Mucosa of descending colon (tissue), 3 donors: Measurements from ENCODE around the gene TTC1. TPM values are rescaled to one million over a fixed set of nuclear protein-coding genes. Genes with fewer than 3 reads are reported as not detected.
"Not testable (repeated sequence)": the region's sequence is repeated elsewhere in the genome, so short reads cannot be mapped to it uniquely, and the experiment has no call there.

Experiments
- ATAC-seq: fragments of 200-7000 bp; cut with Tn5 transposase; one replicate; pipeline ENCODE4 v1.9.1; 2020; ENCODE audit warnings: mild to moderate bottlenecking, moderate library complexity
- DNase-seq, 3 donors: peaks; one replicate each; pipeline ENCODE4 v3.0.0-alpha.2; 2020
- H3K36me3 ChIP-seq: fragments of 200-600 bp; one replicate; pipeline ENCODE4 v1.8.0; 2021; ENCODE audit warnings: low read depth, mild to moderate bottlenecking
- H3K4me1 ChIP-seq: fragments of 200-600 bp; one replicate; pipeline ENCODE4 v1.8.0; 2021; ENCODE audit warnings: low read depth, mild to moderate bottlenecking
- H3K4me3 ChIP-seq: fragments of 200-600 bp; one replicate; pipeline ENCODE4 v1.8.0; 2021; ENCODE audit warnings: mild to moderate bottlenecking
- H3K9me3 ChIP-seq: fragments of 200-600 bp; one replicate; pipeline ENCODE4 v1.8.0; 2021; ENCODE audit warnings: mild to moderate bottlenecking
- intact Hi-C, 2 donors: fragments of 100-400 bp; cut with DNase I in 1 of 2; cut with micrococcal nuclease in 1 of 2; formaldehyde crosslinking; loops; one replicate each; pipeline versions ENCODE4 v1.11.0 to v1.11.1; 2022; cut with DNase I, micrococcal nuclease
- long read RNA-seq, 2 donors: library from polyadenylated mRNA; unstranded; transcript quantifications; one replicate each; pipeline ENCODE4 v2.0.0, GENCODE V29; 2019 to 2021
- total RNA-seq, 3 donors: library from RNA; stranded (reverse); fragmentation: NEBNext Ultra II Directional in 2 of 3; extraction: Animal tissue kit (Norgen Biotek cat#: 25700) in 2 of 3; gene quantifications; one replicate each; pipeline versions ENCODE4 v1.2.1 to v1.2.4, GENCODE V29; 2021 to 2023
- TF ChIP-seq, protein P1 (sequence below): fragments of 200-600 bp; IDR thresholded peaks from one replicate; pipeline ENCODE4 v1.8.0; 2022; ENCODE audit warnings: antibody characterized with exemption, mild to moderate bottlenecking
- donor health status: DM: no; HTN: no; CAD: no; lungs with moderate emphysema.
- donor health status: DM: no; HTN: no; CAD: no.
- donor health status: DM: no; HTN: yes; CAD: no.

The TTC1 gene
- total RNA-seq = 10 to 100 TPM; 42.6 to 54.7 (median 46.6) TPM
- long read RNA-seq, donor 1, transcript TTC1-201 (8 exons, 1,467 nt) = major isoform, 29 of 38 reads
- long read RNA-seq, donor 1, partial matches to known transcripts = 3 of 38 reads
- long read RNA-seq, donor 1, other reads (novel, unspliced or antisense) = 4 of 38 reads
- long read RNA-seq, donor 2, transcript TTC1-201 (8 exons, 1,467 nt) = major isoform, 17 of 35 reads
- long read RNA-seq, donor 2, partial matches to known transcripts = 15 of 35 reads
- long read RNA-seq, donor 2, other reads (novel, unspliced or antisense) = 3 of 35 reads

DNA sequence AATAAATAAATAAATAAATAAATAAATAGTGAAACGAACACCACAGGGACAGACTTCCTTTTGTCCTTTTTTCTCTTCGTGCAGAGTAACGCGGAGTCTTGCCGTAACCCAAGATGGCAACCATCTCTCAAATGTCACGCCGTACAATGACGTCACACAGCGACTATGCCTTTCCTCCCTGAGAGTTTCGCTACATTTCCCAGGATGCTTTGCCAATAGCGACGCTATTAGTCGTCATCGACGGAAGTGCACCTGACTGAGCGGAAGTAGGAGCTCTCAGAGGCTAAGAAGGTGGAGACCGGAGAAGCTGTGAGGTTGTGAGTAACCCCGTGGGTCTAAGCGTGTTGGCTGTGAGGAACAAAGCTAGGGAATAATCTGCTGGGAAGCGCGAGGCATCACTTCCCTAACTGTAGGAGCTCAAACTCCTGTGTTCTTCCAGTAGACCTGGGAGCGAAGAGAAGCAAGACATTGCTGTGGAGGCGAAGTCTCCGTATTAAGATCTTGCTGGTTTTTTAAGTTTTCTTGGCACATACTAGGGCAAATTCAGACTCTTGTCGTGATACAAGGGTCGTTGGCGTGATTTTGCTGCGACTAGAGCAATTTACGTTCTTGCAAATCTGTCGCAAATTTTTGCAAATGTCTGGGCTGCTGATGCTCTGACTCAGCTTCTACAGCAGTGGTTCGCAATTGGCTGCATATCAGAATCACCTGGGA, at the start of gene TTC1:
TTC1 (plus strand) TSS at position 263 of the 714 bp plus-strand sequence. CDS start 1,390 bp downstream, outside the sequence.
- ATAC-seq (peak; percentile 98), DNase-seq (peak; percentile 86 to 99 (median 88))
- H3K9me3 ChIP-seq = no peaks in the 10 kb centered on the region
- peaks cover 26% of the 10 kb centered on the region for H3K4me1 ChIP-seq
- TF ChIP-seq, protein P1, sequence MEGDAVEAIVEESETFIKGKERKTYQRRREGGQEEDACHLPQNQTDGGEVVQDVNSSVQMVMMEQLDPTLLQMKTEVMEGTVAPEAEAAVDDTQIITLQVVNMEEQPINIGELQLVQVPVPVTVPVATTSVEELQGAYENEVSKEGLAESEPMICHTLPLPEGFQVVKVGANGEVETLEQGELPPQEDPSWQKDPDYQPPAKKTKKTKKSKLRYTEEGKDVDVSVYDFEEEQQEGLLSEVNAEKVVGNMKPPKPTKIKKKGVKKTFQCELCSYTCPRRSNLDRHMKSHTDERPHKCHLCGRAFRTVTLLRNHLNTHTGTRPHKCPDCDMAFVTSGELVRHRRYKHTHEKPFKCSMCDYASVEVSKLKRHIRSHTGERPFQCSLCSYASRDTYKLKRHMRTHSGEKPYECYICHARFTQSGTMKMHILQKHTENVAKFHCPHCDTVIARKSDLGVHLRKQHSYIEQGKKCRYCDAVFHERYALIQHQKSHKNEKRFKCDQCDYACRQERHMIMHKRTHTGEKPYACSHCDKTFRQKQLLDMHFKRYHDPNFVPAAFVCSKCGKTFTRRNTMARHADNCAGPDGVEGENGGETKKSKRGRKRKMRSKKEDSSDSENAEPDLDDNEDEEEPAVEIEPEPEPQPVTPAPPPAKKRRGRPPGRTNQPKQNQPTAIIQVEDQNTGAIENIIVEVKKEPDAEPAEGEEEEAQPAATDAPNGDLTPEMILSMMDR = no peak
- H3K4me3 ChIP-seq = peak within 1 kb of the TSS; percentile 52
- intact Hi-C loops = no loop called here
- no peaks in the 10 kb centered on the region for H3K36me3 ChIP-seq

DNA sequence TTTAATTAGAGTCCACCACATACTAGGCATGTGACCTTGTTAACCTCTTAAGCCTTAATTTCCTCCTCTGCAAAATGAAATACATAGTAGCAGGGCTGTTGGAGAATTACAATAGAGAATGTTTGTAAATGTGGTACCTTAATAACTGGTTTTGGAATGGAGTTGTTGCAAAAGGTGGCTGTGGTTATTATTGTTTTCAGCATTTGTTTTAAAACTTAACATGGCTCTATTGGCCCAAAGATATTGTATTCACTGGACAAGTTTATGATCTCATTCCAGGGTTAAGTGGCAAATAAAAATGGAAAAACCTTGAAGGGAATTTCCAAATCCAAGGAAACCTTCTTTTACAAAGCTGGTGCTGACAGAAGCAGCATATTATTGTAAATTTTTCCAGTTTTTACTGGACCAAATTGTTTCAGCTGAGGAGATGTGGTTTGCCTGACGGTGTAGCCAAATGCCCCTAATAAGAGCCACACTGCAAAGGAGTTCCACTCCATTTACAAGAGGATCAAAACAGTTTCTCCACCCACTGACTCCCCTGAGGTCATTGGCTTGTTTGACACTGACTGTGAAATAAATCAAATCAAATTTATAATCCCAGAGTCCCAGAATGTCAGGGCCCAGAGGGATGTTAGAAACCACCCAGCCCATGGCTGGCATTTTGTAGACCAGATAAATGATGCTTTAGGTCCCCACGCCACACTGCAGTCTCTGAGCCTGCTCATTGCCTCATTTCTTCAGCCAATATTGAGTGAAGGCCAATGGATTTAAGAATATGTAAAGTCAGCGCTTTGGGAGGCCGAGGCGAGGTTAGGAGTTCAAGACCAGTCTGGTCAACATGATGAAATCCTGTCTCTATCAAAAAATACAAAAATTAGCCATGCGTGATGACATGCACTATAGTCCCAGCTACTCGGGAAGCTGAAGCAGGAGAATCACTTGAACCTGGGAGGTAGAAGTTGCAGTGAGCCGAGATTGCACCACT, 47.5 kb upstream of the TTC1 start:
- H3K4me3 ChIP-seq = no peak overlapping the region
- no peaks in the 10 kb centered on the region for H3K36me3 ChIP-seq
- DNase-seq (no peak), ATAC-seq (no peak)
- H3K4me1 ChIP-seq = no peaks in the 10 kb centered on the region
- intact Hi-C loops = no loop called here
- no peaks in the 10 kb centered on the region for H3K9me3 ChIP-seq
- TF ChIP-seq, protein P1 = no peak

DNA sequence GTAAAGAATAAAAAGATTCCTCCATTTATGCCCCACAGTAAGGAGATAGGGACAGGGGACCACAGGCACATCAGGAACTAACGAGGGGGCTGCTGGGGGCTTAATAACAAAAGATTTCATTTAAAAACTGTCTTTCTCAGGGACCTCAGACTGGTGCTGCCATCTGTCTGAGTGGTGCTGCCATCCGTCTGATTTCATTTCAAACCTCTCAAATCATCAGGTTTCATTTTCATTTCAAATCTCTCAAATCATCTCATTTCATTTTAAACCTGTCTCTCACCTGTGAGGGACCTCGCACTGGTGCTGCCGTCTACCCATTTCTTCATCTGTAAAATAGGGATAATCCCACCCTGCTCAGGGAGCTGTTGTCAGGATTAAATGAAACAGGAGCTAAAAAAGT, 46.7 kb upstream of the TTC1 start:
- no peak overlapping the region for H3K4me3 ChIP-seq
- no peaks in the 10 kb centered on the region for H3K36me3 ChIP-seq
- H3K4me1 ChIP-seq = no peaks in the 10 kb centered on the region
- TF ChIP-seq, protein P1 = no peak
- intact Hi-C loops = no loop called here
- DNase-seq (no peak), ATAC-seq (no peak)
- H3K9me3 ChIP-seq = no peaks in the 10 kb centered on the region

GRCh38 chr5:159963935-159964334, 45.0 kb upstream of the TTC1 start:
- Histone ChIP-seq H3K36me3 (no peaks in the 10 kb centered on the region), H3K4me1 (no peaks in the 10 kb centered on the region), H3K9me3 (no peaks in the 10 kb centered on the region), H3K4me3 (no peak overlapping the region)
- ATAC-seq (no peak), DNase-seq (no peak)
- TF ChIP-seq, protein P1 = no peak
- intact Hi-C loops = no loop called here

GRCh38 chr5:159965031-159965837, 43.7 kb upstream of the TTC1 start:
- H3K9me3 ChIP-seq = no peaks in the 10 kb centered on the region
- TF ChIP-seq, protein P1 = peak; percentile 56
- peak; percentile 56 to 66 (median 64) for DNase-seq

GRCh38 chr5:159965838-159966128, 43.2 kb upstream of the TTC1 start:
- H3K4me1 ChIP-seq, ATAC-seq, H3K9me3 ChIP-seq, H3K36me3 ChIP-seq, H3K4me3 ChIP-seq, DNase-seq, intact Hi-C loops: not testable (repeated sequence)

More at GRCh38 chr5:159965031-159965837, 43.7 kb upstream of the TTC1 start:
- Histone ChIP-seq H3K4me3 (no peak overlapping the region), H3K4me1 (no peaks in the 10 kb centered on the region), H3K36me3 (no peaks in the 10 kb centered on the region)
- ATAC-seq = peak; percentile 78
- intact Hi-C loops = no loop called here
